Measurements from ENCODE around the gene OBSL1. TPM values are rescaled to one million over a fixed set of nuclear protein-coding genes. Genes with fewer than 3 reads are reported as not detected.

Gene OBSL1
- total RNA-seq, 1 donor from 2014 or later, result 87.2 TPM

- H3K27ac ChIP-seq (ENCODE audit: low read depth, low read length), result no peak overlapping the region
- H3K36me3 ChIP-seq (ENCODE audit: control insufficient read depth in 3 of 3, insufficient read depth in 3 of 3, low read length in 3 of 3), result peaks cover 68 to 77% (median 69%) of the 10 kb centered on the region in 3 donors
These were observed 11.1 kb downstream of the OBSL1 start for GRCh38 chr2:219560037-219560892.

GRCh38 chr2:219559156-219559915 is 12.0 kb downstream of the OBSL1 start:
- H3K36me3 ChIP-seq (ENCODE audit: control insufficient read depth in 3 of 3, insufficient read depth in 3 of 3, low read length in 3 of 3), result peaks cover 60 to 71% (median 68%) of the 10 kb centered on the region in 3 donors
- no peaks in the 10 kb centered on the region for H3K9me3 ChIP-seq (ENCODE audit: control insufficient read depth in 3 of 3, low read length in 3 of 3)
- H3K4me3 ChIP-seq (ENCODE audit: low read length in 3 of 3), result no peak overlapping the region
- H3K9ac ChIP-seq (ENCODE audit: low read depth in 1 of 3, low read length in 3 of 3), result no peak overlapping the region
- H3K4me1 ChIP-seq (ENCODE audit: control insufficient read depth in 3 of 3, insufficient read depth in 3 of 3, low read length in 3 of 3), result no peaks in the 10 kb centered on the region
- H3K27ac ChIP-seq (ENCODE audit: low read depth, low read length), result no peak overlapping the region
- H3K27me3 ChIP-seq (ENCODE audit: control insufficient read depth in 3 of 3, insufficient read depth in 3 of 3, low read length in 3 of 3), result peaks cover 0 to 3% (median 0%) of the 10 kb centered on the region in 3 donors

More at GRCh38 chr2:219560037-219560892, 11.1 kb downstream of the OBSL1 start:
- no peak overlapping the region for H3K9ac ChIP-seq (ENCODE audit: low read depth in 1 of 3, low read length in 3 of 3)
- H3K27me3 ChIP-seq (ENCODE audit: control insufficient read depth in 3 of 3, insufficient read depth in 3 of 3, low read length in 3 of 3), result no peaks in the 10 kb centered on the region
- no peak overlapping the region for H3K4me3 ChIP-seq (ENCODE audit: low read length in 3 of 3)
- H3K4me1 ChIP-seq (ENCODE audit: control insufficient read depth in 3 of 3, insufficient read depth in 3 of 3, low read length in 3 of 3), result no peaks in the 10 kb centered on the region
- H3K9me3 ChIP-seq (ENCODE audit: control insufficient read depth in 3 of 3, low read length in 3 of 3), result no peaks in the 10 kb centered on the region

GRCh38 chr2:219557791-219558785 is 13.3 kb downstream of the OBSL1 start:
- Histone ChIP-seq H3K36me3 (ENCODE audit: control insufficient read depth in 3 of 3, insufficient read depth in 3 of 3, low read length in 3 of 3) (peaks cover 52 to 68% (median 61%) of the 10 kb centered on the region in 3 donors), H3K27ac (ENCODE audit: low read depth, low read length) (no peak overlapping the region)

GRCh38 chr2:219557320-219557719 is 14.0 kb downstream of the OBSL1 start:
- Histone ChIP-seq H3K9me3 (ENCODE audit: control insufficient read depth in 3 of 3, low read length in 3 of 3) (no peaks in the 10 kb centered on the region), H3K4me1 (ENCODE audit: control insufficient read depth in 3 of 3, insufficient read depth in 3 of 3, low read length in 3 of 3) (peaks cover 9 to 12% (median 9%) of the 10 kb centered on the region in 3 donors), H3K27ac (ENCODE audit: low read depth, low read length) (no peak overlapping the region), H3K36me3 (ENCODE audit: control insufficient read depth in 3 of 3, insufficient read depth in 3 of 3, low read length in 3 of 3) (peaks cover 45 to 60% (median 53%) of the 10 kb centered on the region in 3 donors), H3K27me3 (ENCODE audit: control insufficient read depth in 3 of 3, insufficient read depth in 3 of 3, low read length in 3 of 3) (peaks cover 8 to 14% (median 8%) of the 10 kb centered on the region in 3 donors), H3K9ac (ENCODE audit: low read depth in 1 of 3, low read length in 3 of 3) (no peak overlapping the region), H3K4me3 (ENCODE audit: low read length in 3 of 3) (no peak overlapping the region)

More at GRCh38 chr2:219557791-219558785, 13.3 kb downstream of the OBSL1 start:
- no peaks in the 10 kb centered on the region for H3K9me3 ChIP-seq (ENCODE audit: control insufficient read depth in 3 of 3, low read length in 3 of 3)
- H3K27me3 ChIP-seq (ENCODE audit: control insufficient read depth in 3 of 3, insufficient read depth in 3 of 3, low read length in 3 of 3), result peaks cover 4 to 14% (median 6%) of the 10 kb centered on the region in 3 donors
- peaks cover 2 to 6% (median 3%) of the 10 kb centered on the region in 3 donors for H3K4me1 ChIP-seq (ENCODE audit: control insufficient read depth in 3 of 3, insufficient read depth in 3 of 3, low read length in 3 of 3)
- H3K4me3 ChIP-seq (ENCODE audit: low read length in 3 of 3), result no peak overlapping the region
- no peak overlapping the region for H3K9ac ChIP-seq (ENCODE audit: low read depth in 1 of 3, low read length in 3 of 3)

GRCh38 chr2:219556413-219556812 is 14.9 kb downstream of the OBSL1 start:
- Histone ChIP-seq H3K4me3 (ENCODE audit: low read length in 3 of 3) (no peak overlapping the region), H3K4me1 (ENCODE audit: control insufficient read depth in 3 of 3, insufficient read depth in 3 of 3, low read length in 3 of 3) (peaks cover 11 to 14% (median 12%) of the 10 kb centered on the region in 3 donors), H3K27me3 (ENCODE audit: control insufficient read depth in 3 of 3, insufficient read depth in 3 of 3, low read length in 3 of 3) (peaks cover 8 to 14% (median 8%) of the 10 kb centered on the region in 3 donors), H3K27ac (ENCODE audit: low read depth, low read length) (no peak overlapping the region), H3K9ac (ENCODE audit: low read depth in 1 of 3, low read length in 3 of 3) (no peak overlapping the region), H3K36me3 (ENCODE audit: control insufficient read depth in 3 of 3, insufficient read depth in 3 of 3, low read length in 3 of 3) (peaks cover 36 to 51% (median 44%) of the 10 kb centered on the region in 3 donors), H3K9me3 (ENCODE audit: control insufficient read depth in 3 of 3, low read length in 3 of 3) (no peaks in the 10 kb centered on the region)

GRCh38 chr2:219555956-219556355 is 15.4 kb downstream of the OBSL1 start:
- peaks cover 11 to 14% (median 12%) of the 10 kb centered on the region in 3 donors for H3K4me1 ChIP-seq (ENCODE audit: control insufficient read depth in 3 of 3, insufficient read depth in 3 of 3, low read length in 3 of 3)
- H3K9ac ChIP-seq (ENCODE audit: low read depth in 1 of 3, low read length in 3 of 3), result no peak overlapping the region
- no peak overlapping the region for H3K27ac ChIP-seq (ENCODE audit: low read depth, low read length)

GRCh38 chr2:219554350-219554749 is 17.0 kb downstream of the OBSL1 start:
- no peak overlapping the region for H3K4me3 ChIP-seq (ENCODE audit: low read length in 3 of 3)
- peaks cover 8 to 16% (median 8%) of the 10 kb centered on the region in 3 donors for H3K27me3 ChIP-seq (ENCODE audit: control insufficient read depth in 3 of 3, insufficient read depth in 3 of 3, low read length in 3 of 3)
- H3K9ac ChIP-seq (ENCODE audit: low read depth in 1 of 3, low read length in 3 of 3), result no peak overlapping the region
- peaks cover 36 to 48% (median 38%) of the 10 kb centered on the region in 3 donors for H3K36me3 ChIP-seq (ENCODE audit: control insufficient read depth in 3 of 3, insufficient read depth in 3 of 3, low read length in 3 of 3)
- no peaks in the 10 kb centered on the region for H3K9me3 ChIP-seq (ENCODE audit: control insufficient read depth in 3 of 3, low read length in 3 of 3)
- H3K4me1 ChIP-seq (ENCODE audit: control insufficient read depth in 3 of 3, insufficient read depth in 3 of 3, low read length in 3 of 3), result peaks cover 11 to 14% (median 12%) of the 10 kb centered on the region in 3 donors
- no peak overlapping the region for H3K27ac ChIP-seq (ENCODE audit: low read depth, low read length)

More at GRCh38 chr2:219555956-219556355, 15.4 kb downstream of the OBSL1 start:
- H3K4me3 ChIP-seq (ENCODE audit: low read length in 3 of 3), result no peak overlapping the region
- H3K27me3 ChIP-seq (ENCODE audit: control insufficient read depth in 3 of 3, insufficient read depth in 3 of 3, low read length in 3 of 3), result peaks cover 8 to 16% (median 8%) of the 10 kb centered on the region in 3 donors
- no peaks in the 10 kb centered on the region for H3K9me3 ChIP-seq (ENCODE audit: control insufficient read depth in 3 of 3, low read length in 3 of 3)
- peaks cover 34 to 49% (median 41%) of the 10 kb centered on the region in 3 donors for H3K36me3 ChIP-seq (ENCODE audit: control insufficient read depth in 3 of 3, insufficient read depth in 3 of 3, low read length in 3 of 3)

GRCh38 chr2:219553463-219553963 is 17.8 kb downstream of the OBSL1 start:
- Histone ChIP-seq H3K9ac (ENCODE audit: low read depth in 1 of 3, low read length in 3 of 3) (peak overlapping the region in 2 of 3 donors; percentile 23 to 62), H3K36me3 (ENCODE audit: control insufficient read depth in 3 of 3, insufficient read depth in 3 of 3, low read length in 3 of 3) (peaks cover 32 to 42% (median 34%) of the 10 kb centered on the region in 3 donors), H3K4me1 (ENCODE audit: control insufficient read depth in 3 of 3, insufficient read depth in 3 of 3, low read length in 3 of 3) (peaks cover 11 to 14% (median 12%) of the 10 kb centered on the region in 3 donors), H3K4me3 (ENCODE audit: low read length in 3 of 3) (no peak overlapping the region), H3K9me3 (ENCODE audit: control insufficient read depth in 3 of 3, low read length in 3 of 3) (no peaks in the 10 kb centered on the region), H3K27me3 (ENCODE audit: control insufficient read depth in 3 of 3, insufficient read depth in 3 of 3, low read length in 3 of 3) (peaks cover 8 to 16% (median 8%) of the 10 kb centered on the region in 3 donors), H3K27ac (ENCODE audit: low read depth, low read length) (no peak overlapping the region)

GRCh38 chr2:219553168-219553417 is 18.2 kb downstream of the OBSL1 start:
- peaks cover 11 to 14% (median 12%) of the 10 kb centered on the region in 3 donors for H3K4me1 ChIP-seq (ENCODE audit: control insufficient read depth in 3 of 3, insufficient read depth in 3 of 3, low read length in 3 of 3)
- H3K9me3 ChIP-seq (ENCODE audit: control insufficient read depth in 3 of 3, low read length in 3 of 3), result no peaks in the 10 kb centered on the region
- H3K27ac ChIP-seq (ENCODE audit: low read depth, low read length), result no peak overlapping the region
- H3K9ac ChIP-seq (ENCODE audit: low read depth in 1 of 3, low read length in 3 of 3), result peak overlapping the region in 2 of 3 donors; percentile 23 to 62
- peaks cover 8 to 16% (median 8%) of the 10 kb centered on the region in 3 donors for H3K27me3 ChIP-seq (ENCODE audit: control insufficient read depth in 3 of 3, insufficient read depth in 3 of 3, low read length in 3 of 3)
- H3K4me3 ChIP-seq (ENCODE audit: low read length in 3 of 3), result peak overlapping the region in 2 of 3 donors; percentile 23 to 67
- H3K36me3 ChIP-seq (ENCODE audit: control insufficient read depth in 3 of 3, insufficient read depth in 3 of 3, low read length in 3 of 3), result peaks cover 29 to 39% (median 30%) of the 10 kb centered on the region in 3 donors
